GM19455 (cell line): ENCODE measurements around the gene RBM19.

Experiments
- ATAC-seq: cut with Tn5 transposase; IDR thresholded peaks from one replicate; pipeline ENCODE4 v1.9.1; 2021; ENCODE audit not compliant: unreplicated experiment

Gene RBM19

GRCh38 chr12:113862590-113863454, 103.3 kb downstream of the RBM19 start:
- ATAC-seq, result no peak

- no peak for ATAC-seq
These were observed 104.3 kb downstream of the RBM19 start for GRCh38 chr12:113861708-113862312.

GRCh38 chr12:113860950-113861349, 105.2 kb downstream of the RBM19 start:
- ATAC-seq, result no peak

- no peak for ATAC-seq
These were observed 105.9 kb downstream of the RBM19 start for GRCh38 chr12:113860059-113860820.

GRCh38 chr12:113858841-113859386, 107.2 kb downstream of the RBM19 start:
- no peak for ATAC-seq

GRCh38 chr12:113857371-113857770, 108.8 kb downstream of the RBM19 start:
- ATAC-seq, result no peak

- no peak for ATAC-seq
These were observed 110.1 kb downstream of the RBM19 start for GRCh38 chr12:113855998-113856397.

- ATAC-seq, result no peak
These were observed 111.6 kb downstream of the RBM19 start for GRCh38 chr12:113854385-113855142.

- ATAC-seq, result no peak
These were observed 112.6 kb downstream of the RBM19 start for GRCh38 chr12:113853491-113853890.

GRCh38 chr12:113852695-113853490, 113.2 kb downstream of the RBM19 start:
- ATAC-seq, result no peak

GRCh38 chr12:113852264-113852663, 113.9 kb downstream of the RBM19 start:
- ATAC-seq, result no peak

- ATAC-seq, result no peak
These were observed 115.6 kb downstream of the RBM19 start for GRCh38 chr12:113850309-113851056.

- no peak for ATAC-seq
These were observed 118.3 kb downstream of the RBM19 start for GRCh38 chr12:113847856-113848255.

- no peak for ATAC-seq
These were observed 119.0 kb downstream of the RBM19 start for GRCh38 chr12:113846883-113847755.

- no peak for ATAC-seq
These were observed 120.0 kb downstream of the RBM19 start for GRCh38 chr12:113845900-113846674.

GRCh38 chr12:113844495-113845210, 121.5 kb downstream of the RBM19 start:
- no peak for ATAC-seq

- no peak for ATAC-seq
These were observed 123.4 kb downstream of the RBM19 start for GRCh38 chr12:113842699-113843098.
